UCSD-AML1 (cell line): ENCODE measurements around the gene UNC5B.
"Not testable (repeated sequence)": the region's sequence is repeated elsewhere in the genome, so short reads cannot be mapped to it uniquely, and the experiment has no call there.

Source experiments
- DNase-seq: peaks from one replicate; lab custom pipeline; 2025; ENCODE audit not compliant: unreplicated experiment; lab: John Stamatoyannopoulos, UW

Gene UNC5B

GRCh38 chr10:71207578-71207977 is 4.8 kb upstream of the UNC5B start:
- no peak for DNase-seq

DNA sequence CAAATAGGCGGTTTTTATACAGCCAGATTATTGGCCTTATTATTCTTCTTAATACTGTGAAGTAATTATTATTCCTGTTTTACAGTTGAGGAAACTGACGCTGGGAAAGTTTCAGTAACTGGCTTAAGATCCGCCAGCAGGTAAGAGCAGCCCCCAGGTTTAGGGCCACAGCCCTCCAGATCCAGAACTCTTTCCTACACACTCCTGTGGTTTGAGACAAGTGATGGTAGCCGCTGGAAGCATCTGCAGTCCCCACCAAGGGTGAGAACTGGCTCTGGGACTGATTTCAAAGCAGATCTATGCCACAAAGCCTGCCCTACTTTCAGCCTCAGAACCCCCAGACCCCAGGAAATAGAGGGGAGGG is 3.0 kb upstream of the UNC5B start:
- DNase-seq = no peak

GRCh38 chr10:71209731-71210541 is 2.4 kb upstream of the UNC5B start:
- no peak for DNase-seq

DNA sequence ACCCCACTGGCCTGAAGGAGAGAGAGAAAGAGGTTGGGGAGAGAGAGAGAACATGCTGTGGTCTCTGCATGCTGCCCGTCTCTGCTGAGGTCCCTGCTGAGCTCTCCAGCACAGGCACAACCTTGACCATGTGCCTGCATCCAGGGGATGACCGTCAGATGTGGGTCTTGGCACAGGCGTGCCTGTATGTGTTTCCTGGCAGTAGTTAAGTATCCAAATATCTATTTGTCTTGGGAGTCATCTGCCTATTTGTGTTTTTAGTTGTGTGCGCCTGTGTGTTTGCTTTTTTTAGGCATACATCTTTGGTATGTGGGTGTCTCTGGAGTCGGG is 1.9 kb upstream of the UNC5B start:
- DNase-seq = no peak

DNA sequence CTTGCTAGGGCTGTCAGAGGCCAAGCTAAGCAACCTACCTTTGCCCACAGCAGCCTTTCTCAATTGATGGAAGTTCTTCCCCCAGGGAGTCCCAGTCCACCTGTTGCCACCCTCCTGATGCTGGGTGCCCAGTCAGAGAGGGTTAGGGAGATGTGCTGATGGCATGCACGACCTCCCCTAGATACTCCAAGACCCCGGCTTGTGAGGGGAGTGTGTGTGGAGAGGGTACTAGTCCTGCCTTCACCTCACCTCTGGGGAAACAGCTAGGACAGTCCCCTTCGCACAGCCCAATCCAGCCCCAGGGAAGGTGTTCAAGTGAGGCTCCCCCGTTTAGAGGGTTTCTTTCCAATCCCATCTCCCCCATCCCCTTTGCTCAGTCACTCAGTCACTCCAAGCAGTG is 1.3 kb upstream of the UNC5B start:
- no peak for DNase-seq

DNA sequence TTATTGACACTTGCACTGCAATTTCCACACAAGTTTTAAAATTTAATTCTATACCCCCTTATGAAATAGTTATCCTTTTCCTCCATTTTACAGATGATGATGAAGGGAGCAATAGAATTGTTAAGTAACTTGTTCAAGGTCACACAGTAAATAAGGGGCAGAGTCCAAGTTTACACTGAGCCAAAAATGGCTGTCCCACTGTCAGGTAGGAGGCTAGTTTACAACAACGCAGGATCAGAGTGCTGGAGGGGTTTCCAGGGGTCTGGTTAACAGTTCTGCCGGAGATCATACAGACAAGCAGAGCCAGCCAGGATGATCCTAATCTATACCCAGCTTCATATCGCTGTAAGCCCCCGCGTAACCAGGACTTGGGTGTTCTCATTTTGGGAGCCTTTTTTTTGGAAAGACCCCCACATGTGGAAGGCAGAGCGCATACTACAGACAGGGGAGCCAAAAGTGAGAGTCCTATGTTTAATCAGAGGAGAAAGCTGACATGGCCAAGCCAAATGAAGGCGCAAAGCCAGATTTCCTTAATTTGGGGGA is 524 bp upstream of the UNC5B start:
- DNase-seq = no peak

- peak; percentile 66 for DNase-seq
Observed at GRCh38 chr10:71213127-71213621, 804 bp downstream of the UNC5B start.

DNA sequence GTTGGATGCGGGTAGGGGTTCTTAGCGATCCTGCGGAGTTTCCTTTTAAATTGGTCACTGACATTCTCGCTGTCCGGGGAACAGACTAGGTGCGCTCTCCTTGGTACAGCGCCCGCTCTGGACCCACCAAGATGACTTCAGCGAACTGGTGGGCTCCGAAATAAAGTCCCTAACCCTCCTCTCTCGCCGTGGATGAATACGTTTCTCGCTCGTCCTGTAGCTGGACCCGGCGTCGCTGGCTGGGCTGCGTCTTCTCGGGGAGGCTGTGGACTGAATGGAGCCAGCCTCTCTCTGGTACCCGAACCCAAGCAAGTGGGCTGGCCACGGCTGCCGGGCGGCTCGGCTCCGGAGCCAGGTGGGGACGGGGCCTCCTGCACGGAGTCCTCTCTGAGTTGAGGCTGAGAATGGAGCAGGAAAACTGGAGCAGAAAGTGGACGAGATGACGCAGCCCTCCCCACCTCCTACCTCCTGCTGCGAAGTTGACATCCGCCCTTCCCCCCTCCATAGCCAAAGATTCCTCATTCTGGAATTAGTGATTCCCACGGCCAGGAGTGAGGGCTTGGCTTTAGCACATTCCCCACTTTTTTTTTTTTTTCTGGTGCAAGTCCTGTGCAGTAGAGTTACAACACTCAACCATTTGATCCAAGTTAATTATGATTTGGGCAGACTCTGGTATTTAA is 1.5 kb downstream of the UNC5B start:
- no peak for DNase-seq

DNA sequence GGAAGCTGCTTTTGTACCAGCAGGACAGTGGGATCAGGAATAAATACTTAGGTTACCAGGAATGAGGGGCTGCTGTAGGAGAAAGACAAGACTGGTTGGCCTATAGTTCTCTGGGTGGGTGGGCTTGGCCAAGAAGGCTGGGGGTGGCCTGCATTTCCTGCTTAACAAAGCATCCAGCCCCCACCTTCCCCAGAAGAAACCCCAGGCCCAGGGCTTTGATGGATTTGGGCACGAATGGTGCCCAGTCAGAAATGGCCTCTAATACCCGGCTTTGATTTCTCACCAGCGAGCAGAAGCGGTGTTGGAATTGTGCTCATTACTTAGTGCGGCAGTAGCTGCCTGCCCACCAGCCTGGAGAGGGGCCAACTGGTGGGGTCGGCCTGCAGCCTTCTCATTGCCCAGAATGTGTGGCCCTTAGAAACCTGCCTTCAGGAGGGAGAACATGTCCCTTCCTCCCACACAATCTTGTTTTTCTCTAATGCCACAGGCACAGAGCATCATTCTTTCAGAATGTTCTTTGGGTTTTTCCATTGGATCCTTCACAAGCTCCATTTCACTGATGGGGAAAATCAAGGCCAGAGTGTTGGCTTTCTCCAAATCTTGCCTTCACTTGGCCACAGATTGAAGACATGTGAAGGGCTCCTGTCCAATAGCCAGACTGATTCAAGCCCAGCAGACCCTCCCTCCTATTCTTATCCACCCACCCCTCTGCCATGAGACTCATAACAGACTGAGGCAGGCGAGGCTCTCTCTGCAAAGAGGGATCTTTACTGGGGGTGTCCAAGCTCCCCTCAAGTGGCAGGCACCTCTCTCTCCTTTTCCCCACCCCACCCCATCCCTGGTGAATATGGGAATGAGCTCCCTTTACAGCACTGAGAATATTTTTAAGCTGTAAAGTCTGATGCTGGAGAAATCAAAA is 2.5 kb downstream of the UNC5B start:
- DNase-seq = no peak

GRCh38 chr10:71216363-71216695 is 4.0 kb downstream of the UNC5B start:
- DNase-seq = no peak

DNA sequence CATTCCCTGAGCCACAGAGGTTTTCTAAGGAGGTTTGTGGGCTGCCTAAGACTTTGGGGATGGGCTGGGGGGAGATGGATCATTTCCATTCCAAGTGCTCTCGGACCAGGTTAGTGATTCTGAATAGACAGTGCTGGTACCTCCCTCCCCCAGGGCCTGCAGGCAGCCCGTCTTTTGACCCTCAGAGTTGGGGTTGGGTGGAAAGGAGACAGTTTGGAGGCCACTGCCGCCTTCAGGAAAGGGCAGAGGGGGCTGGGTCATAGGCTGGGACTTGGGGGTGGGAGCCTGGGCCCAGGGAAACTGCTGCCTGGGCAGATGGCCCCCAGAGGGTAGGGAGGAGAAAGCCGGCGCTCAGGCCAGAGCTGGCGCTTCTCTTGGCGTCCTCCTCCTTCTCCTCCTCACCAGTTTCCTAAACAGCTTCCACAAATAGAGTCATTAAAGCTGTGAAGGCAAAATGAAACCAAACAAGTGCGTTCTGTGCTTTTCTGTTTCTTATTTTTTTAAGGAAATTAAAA is 4.4 kb downstream of the UNC5B start:
- no peak for DNase-seq

- DNase-seq = peak; percentile 42
Observed at GRCh38 chr10:71217266-71218045, 5.1 kb downstream of the UNC5B start.

DNA sequence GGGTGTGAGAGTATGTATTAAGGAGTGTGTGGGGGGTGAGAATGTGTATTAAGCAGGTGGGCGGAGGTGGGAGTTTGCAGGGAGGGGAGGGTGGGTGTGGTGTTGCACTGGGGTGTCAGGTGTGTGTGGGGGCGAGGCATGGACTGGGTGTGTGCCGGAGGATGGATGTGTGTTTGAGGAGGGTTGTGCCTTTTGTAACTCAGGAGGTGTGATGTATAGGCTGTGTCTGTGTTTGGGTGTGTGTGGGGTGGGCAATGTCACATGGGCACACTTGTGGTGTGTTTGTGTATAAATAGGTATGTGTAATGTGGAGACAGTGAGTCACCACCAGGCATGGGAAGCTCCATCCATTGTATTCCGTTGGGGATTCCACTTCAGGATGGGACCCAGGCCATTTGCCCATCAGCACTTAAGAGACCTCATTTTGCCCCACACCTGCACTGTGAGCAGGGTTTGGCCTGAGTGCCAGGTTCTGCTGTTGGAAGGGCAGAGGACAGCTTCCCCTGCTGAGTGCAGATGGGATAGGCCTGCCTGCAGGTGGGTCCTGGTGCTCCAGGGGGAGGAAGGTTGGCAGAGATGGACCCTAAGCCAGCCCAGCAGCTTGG is 5.8 kb downstream of the UNC5B start:
- no peak for DNase-seq

DNA sequence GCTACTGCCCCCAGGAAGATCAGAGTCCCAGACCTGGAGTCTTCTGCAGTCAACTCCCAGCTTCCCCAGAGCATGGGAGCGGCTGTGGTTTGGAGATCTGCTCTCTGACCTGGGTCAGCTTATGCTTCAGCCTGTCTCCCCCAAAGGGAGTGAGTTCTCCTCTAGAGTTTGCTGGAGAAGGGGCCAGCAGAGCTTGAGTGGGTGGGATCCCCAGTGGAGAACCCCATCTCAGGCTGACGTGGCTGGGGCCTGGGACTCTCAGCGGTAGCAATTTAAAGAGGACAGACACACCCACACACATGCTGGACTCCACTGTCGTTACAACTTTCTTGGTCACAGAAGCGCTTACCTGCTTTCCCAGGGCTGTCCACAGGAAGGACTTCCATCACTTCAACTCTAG is 6.3 kb downstream of the UNC5B start:
- DNase-seq = no peak

DNA sequence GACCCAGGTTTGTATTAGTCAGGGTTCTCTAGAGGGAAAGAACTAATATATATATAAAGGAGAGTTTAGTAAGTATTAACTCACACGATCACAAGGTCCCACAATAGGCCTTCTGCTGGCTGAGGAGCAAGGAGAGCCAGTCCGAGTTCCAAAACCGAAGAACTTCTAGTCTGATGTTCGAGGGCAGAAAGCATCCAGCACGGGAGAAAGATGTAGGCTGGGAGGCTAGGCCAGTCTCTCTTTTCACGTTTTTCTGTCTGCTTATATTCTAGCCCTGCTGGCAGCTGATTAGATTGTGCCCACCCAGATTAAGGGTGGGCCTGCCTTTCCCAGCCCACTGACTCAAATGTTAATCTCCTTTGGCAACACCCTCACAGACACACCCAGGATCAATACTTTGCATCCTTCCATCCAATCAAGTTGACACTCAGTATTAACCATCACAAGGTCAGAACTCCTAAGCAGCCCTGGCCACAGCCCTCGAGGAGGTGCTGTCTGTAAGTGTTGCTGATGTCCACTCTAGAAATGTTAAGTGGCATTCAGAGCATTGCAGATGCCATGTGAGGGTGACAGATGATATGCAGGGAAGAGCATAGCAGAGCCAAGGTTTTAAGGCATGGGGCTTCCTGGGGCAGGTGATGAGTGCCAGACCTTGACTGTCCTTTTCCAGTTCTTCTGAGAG is 7.0 kb downstream of the UNC5B start:
- not testable (repeated sequence) for DNase-seq

DNA sequence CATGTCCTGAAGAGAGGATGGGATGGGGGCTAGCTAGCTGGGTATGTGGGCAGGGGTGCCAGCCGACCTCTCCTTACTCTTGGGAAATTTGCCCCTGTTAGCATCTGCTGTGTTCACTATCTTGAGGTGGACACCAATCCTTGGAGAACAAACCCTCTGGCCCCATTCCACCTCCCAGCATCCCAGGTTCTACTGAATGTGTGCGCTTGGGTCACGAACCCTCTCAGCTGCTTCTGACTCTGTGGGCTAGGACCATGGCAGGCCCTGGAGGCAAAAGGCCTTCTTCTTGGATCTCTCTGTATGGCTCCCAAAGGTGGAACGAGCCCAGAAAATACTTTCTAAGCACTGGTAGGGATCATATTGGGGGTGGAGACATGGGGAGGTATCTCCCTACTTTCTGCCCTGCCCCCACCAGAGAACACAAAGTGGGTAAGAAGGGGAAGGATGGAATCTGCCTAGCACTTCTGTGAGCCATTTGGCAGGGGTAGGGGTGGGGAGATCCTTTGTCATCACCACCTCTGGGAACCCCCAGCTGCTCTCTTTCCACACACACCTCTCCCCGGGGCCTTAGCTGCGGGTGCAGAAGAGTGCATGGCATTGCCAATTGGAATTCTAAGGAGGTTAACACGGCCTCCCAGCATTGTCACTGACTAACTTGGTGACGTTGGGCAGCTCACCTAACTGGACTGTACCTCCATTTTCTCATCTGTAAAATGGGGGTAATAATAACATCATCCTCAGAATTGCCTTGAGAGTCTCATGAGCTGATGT is 7.7 kb downstream of the UNC5B start:
- DNase-seq = no peak

DNA sequence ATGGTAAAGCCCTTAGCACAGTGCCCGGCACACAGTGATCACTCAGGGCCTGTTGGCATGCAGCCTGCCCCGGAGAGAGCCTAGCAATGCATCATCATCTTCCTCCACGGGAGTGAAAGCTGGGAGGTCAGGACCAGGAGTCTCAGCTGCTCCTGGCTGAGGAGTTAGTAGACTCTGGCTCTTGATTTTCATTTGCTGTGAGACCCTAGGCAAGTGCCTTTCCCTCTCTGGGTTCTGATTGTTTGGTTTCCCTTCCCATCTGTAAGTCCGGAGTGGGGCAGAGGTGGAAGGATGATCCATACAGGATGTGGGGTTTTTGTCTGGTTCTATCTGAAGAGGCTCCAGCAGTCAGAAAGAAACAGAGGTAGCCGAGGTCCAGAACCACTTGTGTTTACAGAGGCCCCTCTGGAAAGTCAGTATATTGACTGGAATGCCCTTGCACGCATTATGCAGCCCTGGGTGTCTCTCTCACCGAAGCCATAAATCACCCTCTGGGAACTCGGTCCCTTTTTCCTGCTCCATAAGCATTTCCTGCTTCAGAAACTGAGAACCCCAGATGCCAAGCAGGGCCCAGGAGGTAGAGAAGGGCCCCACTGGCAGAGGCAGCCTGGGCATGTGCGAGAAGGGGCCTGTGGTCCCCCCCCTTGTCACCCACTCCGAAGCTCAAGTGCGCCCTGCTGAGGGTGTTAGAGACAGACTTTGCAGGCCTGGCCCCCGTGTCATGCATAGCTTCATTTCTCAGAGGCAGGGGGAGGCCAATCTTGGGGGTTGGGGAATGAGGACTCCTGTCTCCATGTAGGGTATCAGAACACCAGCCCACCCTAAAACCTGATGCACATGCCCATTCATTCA is 8.5 kb downstream of the UNC5B start:
- no peak for DNase-seq
